Naive thymus-derived CD4-positive, alpha-beta T cell (primary cell): ENCODE results near the gene DKK3. TPM values are rescaled to one million over a fixed set of nuclear protein-coding genes. Genes with fewer than 3 reads are reported as not detected.
A peak's percentile ranks its signal among the peaks of the same experiment; 100 is the strongest.

Experiments
- ATAC-seq: fragments of 150-1000 bp; cut with Tn5 transposase; 2 replicates; pipeline ENCODE4 v1.10.0; 2021; ENCODE audit warnings: mild to moderate bottlenecking, moderate library complexity
- CTCF ChIA-PET: fragments of 350-600 bp; sonication (Branson Sonifier 250); formaldehyde crosslinking; loops from one replicate; lab custom pipeline; 2021; ENCODE audit warnings: antibody characterized with exemption; lab: Charles Lee
- POLR2A ChIA-PET: fragments of 350-600 bp; sonication (Branson Sonifier 250); formaldehyde crosslinking; loops from one replicate; lab custom pipeline; 2021; ENCODE audit warnings: antibody characterized with exemption, inconsistent platforms; lab: Charles Lee
- DNase-seq, 9 donors: peaks; one replicate each; pipeline versions ENCODE4 v3.0.0 to v3.0.0-alpha.2; 2020 to 2022; ENCODE audit warnings: mixed read lengths in 1 of 9
- H3K27ac ChIP-seq: one replicate; pipeline ENCODE4 v1.7.0; 2013; ENCODE audit warnings: mild to moderate bottlenecking, low read depth, low read length, moderate library complexity
- H3K27me3 ChIP-seq, 2 donors: one replicate each; pipeline ENCODE4 v1.7.0; 2013; ENCODE audit warnings: low read length in 2 of 2, mild to moderate bottlenecking in 2 of 2, moderate library complexity in 2 of 2; ENCODE audit not compliant: control insufficient read depth in 2 of 2, insufficient read depth in 2 of 2
- H3K36me3 ChIP-seq, 3 experiments: 1 replicate in 2 of 3; 2 replicates in 1 of 3; pipeline ENCODE4 v1.7.0; 2013; ENCODE audit warnings: low read length in 3 of 3, mild to moderate bottlenecking in 3 of 3, moderate library complexity in 1 of 3; ENCODE audit not compliant: insufficient read depth in 3 of 3, control insufficient read depth in 2 of 3
- H3K4me1 ChIP-seq, 2 donors: one replicate each; pipeline ENCODE4 v1.7.0; 2013; ENCODE audit warnings: low read length in 2 of 2, mild to moderate bottlenecking in 2 of 2, moderate library complexity in 1 of 2; ENCODE audit not compliant: control insufficient read depth in 2 of 2, insufficient read depth in 2 of 2
- H3K4me3 ChIP-seq: 2 replicates; pipeline ENCODE4 v1.7.0; 2013; ENCODE audit warnings: mild to moderate bottlenecking, low read length
- H3K9me3 ChIP-seq, 3 experiments: 1 replicate in 2 of 3; 2 replicates in 1 of 3; pipeline ENCODE4 v1.7.0; 2013; ENCODE audit warnings: low read length in 3 of 3; ENCODE audit not compliant: control insufficient read depth in 2 of 3
- H3K27ac Mint-ChIP-seq, 9 donors: one replicate each; pipeline ENCODE4 v1.8.0; 2020 to 2022; ENCODE audit warnings: mixed read lengths in 9 of 9, mild to moderate bottlenecking in 8 of 9, moderate library complexity in 5 of 9, inconsistent platforms in 2 of 9
- H3K27me3 Mint-ChIP-seq, 5 donors: one replicate each; pipeline ENCODE4 v1.8.0; 2021 to 2022; ENCODE audit warnings: mixed read lengths in 5 of 5, mild to moderate bottlenecking in 1 of 5
- H3K36me3 Mint-ChIP-seq, 5 donors: one replicate each; pipeline ENCODE4 v1.8.0; 2020 to 2022; ENCODE audit warnings: mixed read lengths in 5 of 5, mild to moderate bottlenecking in 3 of 5, inconsistent platforms in 1 of 5
- H3K4me1 Mint-ChIP-seq, 7 donors: one replicate each; pipeline ENCODE4 v1.8.0; 2020 to 2022; ENCODE audit warnings: mixed read lengths in 7 of 7, mild to moderate bottlenecking in 3 of 7, inconsistent platforms in 1 of 7
- H3K4me3 Mint-ChIP-seq, 10 donors: one replicate each; pipeline ENCODE4 v1.8.0; 2020 to 2022; ENCODE audit warnings: mild to moderate bottlenecking in 10 of 10, mixed read lengths in 10 of 10, moderate library complexity in 6 of 10, inconsistent platforms in 2 of 10
- H3K9me3 Mint-ChIP-seq, 11 donors: one replicate each; pipeline ENCODE4 v1.8.0; 2020 to 2022; ENCODE audit warnings: mixed read lengths in 11 of 11, mild to moderate bottlenecking in 4 of 11, inconsistent platforms in 1 of 11, moderate library complexity in 1 of 11
- intact Hi-C, 2 donors: fragments of 100-400 bp; cut with micrococcal nuclease; formaldehyde crosslinking; loops; one replicate each; pipeline ENCODE4 v1.15.1; 2023
- polyA plus RNA-seq, 2 donors: library from polyadenylated mRNA; unstranded; fragments of 300-500 nt; fragmentation: Illumina TruSeq; gene quantifications; one replicate each; pipeline ENCODE4 v1.2.3, GENCODE V29; 2021
- total RNA-seq, 6 experiments: library from RNA in 5 of 6; stranded (reverse) in 5 of 6; gene quantifications; 1 replicate in 5 of 6; 2 replicates in 1 of 6; pipeline ENCODE4 v1.2.3 and lab custom pipeline; 2021 to 2026

The DKK3 gene
- total and polyA plus RNA-seq, 7 experiments from 2014 or later = 0.32 to 1.4 (median 0.38) TPM; not detected in 4

- Histone ChIP-seq H3K9me3 (no peaks in the 10 kb centered on the region), H3K36me3 (no peaks in the 10 kb centered on the region), H3K4me1 (no peaks in the 10 kb centered on the region), H3K27ac (no peak overlapping the region), H3K27me3 (no peaks in the 10 kb centered on the region), H3K4me3 (no peak overlapping the region)
- intact Hi-C loops = no loop called here
- peak overlapping the region in 1 of 9 donors; percentile 28 for H3K27ac Mint-ChIP-seq
- POLR2A ChIA-PET = no interaction called here
- ATAC-seq (no peak), DNase-seq (no peak)
- CTCF ChIA-PET = no interaction called here
- no peaks in the 10 kb centered on the region for H3K36me3 Mint-ChIP-seq
- peaks cover 0 to 9% (median 0%) of the 10 kb centered on the region in 5 donors for H3K27me3 Mint-ChIP-seq
- H3K4me3 Mint-ChIP-seq = no peak overlapping the region
- H3K9me3 Mint-ChIP-seq = no peaks in the 10 kb centered on the region
- H3K4me1 Mint-ChIP-seq = peaks cover 4 to 7% (median 5%) of the 10 kb centered on the region in 7 donors
Observed at GRCh38 chr11:11978792-11979487, 29.5 kb downstream of the DKK3 start.

- Mint-ChIP-seq H3K4me1 (peaks cover 4 to 7% (median 5%) of the 10 kb centered on the region in 7 donors), H3K27ac (peak overlapping the region in 2 of 9 donors; percentile 28 to 66)
Observed at GRCh38 chr11:11978098-11978637, 30.3 kb downstream of the DKK3 start.

GRCh38 chr11:11977206-11977938, 31.1 kb downstream of the DKK3 start:
- no peaks in the 10 kb centered on the region for H3K36me3 Mint-ChIP-seq
- no peaks in the 10 kb centered on the region for H3K9me3 ChIP-seq
- H3K27ac ChIP-seq = no peak overlapping the region
- H3K4me1 Mint-ChIP-seq = peaks cover 4 to 7% (median 5%) of the 10 kb centered on the region in 7 donors
- no peaks in the 10 kb centered on the region for H3K9me3 Mint-ChIP-seq
- H3K27me3 ChIP-seq = no peaks in the 10 kb centered on the region
- intact Hi-C loops = no loop called here
- peaks cover 0 to 9% (median 0%) of the 10 kb centered on the region in 5 donors for H3K27me3 Mint-ChIP-seq
- ATAC-seq (no peak), DNase-seq (peak in 1 of 9 donors; percentile 9)
- H3K36me3 ChIP-seq = no peaks in the 10 kb centered on the region
- POLR2A ChIA-PET = no interaction called here
- CTCF ChIA-PET = interaction anchor here (0.7 kb wide), 1 partner anchor 1229 kb away, joined by 3 read pairs; no protein-coding TSS in a partner anchor
- H3K27ac Mint-ChIP-seq = peak overlapping the region in 1 of 9 donors; percentile 86
- no peak overlapping the region for H3K4me3 ChIP-seq
- H3K4me3 Mint-ChIP-seq = no peak overlapping the region
- no peaks in the 10 kb centered on the region for H3K4me1 ChIP-seq

More at GRCh38 chr11:11978098-11978637, 30.3 kb downstream of the DKK3 start:
- Mint-ChIP-seq H3K36me3 (no peaks in the 10 kb centered on the region), H3K4me3 (no peak overlapping the region), H3K9me3 (no peaks in the 10 kb centered on the region), H3K27me3 (peaks cover 0 to 9% (median 0%) of the 10 kb centered on the region in 5 donors)
- Histone ChIP-seq H3K36me3 (no peaks in the 10 kb centered on the region), H3K9me3 (no peaks in the 10 kb centered on the region), H3K27me3 (no peaks in the 10 kb centered on the region), H3K4me3 (no peak overlapping the region), H3K4me1 (no peaks in the 10 kb centered on the region), H3K27ac (no peak overlapping the region)
- DNase-seq = no peak
- intact Hi-C loops = no loop called here
- POLR2A ChIA-PET = no interaction called here
- no peak for ATAC-seq
- CTCF ChIA-PET = no interaction called here

GRCh38 chr11:11976481-11977127, 31.8 kb downstream of the DKK3 start:
- H3K27ac Mint-ChIP-seq = no peak overlapping the region
- peaks cover 0 to 9% (median 0%) of the 10 kb centered on the region in 5 donors for H3K27me3 Mint-ChIP-seq
- Histone ChIP-seq H3K4me3 (no peak overlapping the region), H3K27ac (no peak overlapping the region), H3K36me3 (no peaks in the 10 kb centered on the region), H3K27me3 (no peaks in the 10 kb centered on the region), H3K4me1 (no peaks in the 10 kb centered on the region), H3K9me3 (no peaks in the 10 kb centered on the region)
- no peak overlapping the region for H3K4me3 Mint-ChIP-seq
- H3K4me1 Mint-ChIP-seq = peaks cover 4 to 7% (median 5%) of the 10 kb centered on the region in 7 donors
- H3K9me3 Mint-ChIP-seq = no peaks in the 10 kb centered on the region
- ATAC-seq (no peak), DNase-seq (peak in 1 of 9 donors; percentile 14)
- no peaks in the 10 kb centered on the region for H3K36me3 Mint-ChIP-seq
- POLR2A ChIA-PET = no interaction called here
- intact Hi-C loops = no loop called here
- CTCF ChIA-PET = interaction anchor here (0.7 kb wide), 1 partner anchor 1230 kb away, joined by 3 read pairs; no protein-coding TSS in a partner anchor

- no peaks in the 10 kb centered on the region for H3K9me3 Mint-ChIP-seq
- no peaks in the 10 kb centered on the region for H3K36me3 ChIP-seq
- peaks cover 0 to 9% (median 0%) of the 10 kb centered on the region in 5 donors for H3K27me3 Mint-ChIP-seq
- POLR2A ChIA-PET = no interaction called here
- no peak overlapping the region for H3K4me3 ChIP-seq
- H3K27ac Mint-ChIP-seq = no peak overlapping the region
- peak in 1 of 9 donors; percentile 16 for DNase-seq
- H3K36me3 Mint-ChIP-seq = no peaks in the 10 kb centered on the region
- ATAC-seq = no peak
- no peaks in the 10 kb centered on the region for H3K4me1 ChIP-seq
- no peak overlapping the region for H3K27ac ChIP-seq
- intact Hi-C loops = no loop called here
- no peak overlapping the region for H3K4me3 Mint-ChIP-seq
- CTCF ChIA-PET = interaction anchor here (0.6 kb wide), 2 partner anchors 30 to 330 kb away, joined by 3 to 7 read pairs; no protein-coding TSS in a partner anchor
- no peaks in the 10 kb centered on the region for H3K9me3 ChIP-seq
- H3K27me3 ChIP-seq = no peaks in the 10 kb centered on the region
- peaks cover 4 to 7% (median 5%) of the 10 kb centered on the region in 7 donors for H3K4me1 Mint-ChIP-seq
Observed at GRCh38 chr11:11975201-11976092, 33.0 kb downstream of the DKK3 start.

- Histone ChIP-seq H3K36me3 (no peaks in the 10 kb centered on the region), H3K4me1 (no peaks in the 10 kb centered on the region), H3K27ac (no peak overlapping the region), H3K27me3 (no peaks in the 10 kb centered on the region), H3K9me3 (no peaks in the 10 kb centered on the region), H3K4me3 (no peak overlapping the region)
- intact Hi-C loops = no loop called here
- ATAC-seq (no peak), DNase-seq (peak in 1 of 9 donors; percentile 9)
- peaks cover 0 to 9% (median 0%) of the 10 kb centered on the region in 5 donors for H3K27me3 Mint-ChIP-seq
- no peaks in the 10 kb centered on the region for H3K36me3 Mint-ChIP-seq
- ChIA-PET POLR2A (no interaction called here), CTCF (no interaction called here)
- H3K4me3 Mint-ChIP-seq = no peak overlapping the region
- H3K9me3 Mint-ChIP-seq = no peaks in the 10 kb centered on the region
- peaks cover 4 to 7% (median 5%) of the 10 kb centered on the region in 7 donors for H3K4me1 Mint-ChIP-seq
- H3K27ac Mint-ChIP-seq = no peak overlapping the region
Observed at GRCh38 chr11:11973866-11974265, 34.6 kb downstream of the DKK3 start.
